PFSK-1 (cell line): Measurements from ENCODE around the gene CUL4A.

ENCODE experiments used
- POLR2AphosphoS5 ChIP-seq: IDR thresholded peaks from 2 replicates; pipeline ENCODE4 v1.6.1; 2012; ENCODE audit warnings: low read depth, mild to moderate bottlenecking, control low read depth, low read length, moderate library complexity
- TF ChIP-seq, protein P1 (sequence below), 2 experiments: IDR thresholded peaks; 2 replicates each; pipeline versions ENCODE4 v1.6.1 to v1.8.0; 2011 to 2012; ENCODE audit warnings: low read depth in 2 of 2, low read length in 2 of 2, control low read depth in 1 of 2, inconsistent platforms in 1 of 2, mild to moderate bottlenecking in 1 of 2, moderate library complexity in 1 of 2; ENCODE audit not compliant: insufficient read depth in 1 of 2

DNA sequence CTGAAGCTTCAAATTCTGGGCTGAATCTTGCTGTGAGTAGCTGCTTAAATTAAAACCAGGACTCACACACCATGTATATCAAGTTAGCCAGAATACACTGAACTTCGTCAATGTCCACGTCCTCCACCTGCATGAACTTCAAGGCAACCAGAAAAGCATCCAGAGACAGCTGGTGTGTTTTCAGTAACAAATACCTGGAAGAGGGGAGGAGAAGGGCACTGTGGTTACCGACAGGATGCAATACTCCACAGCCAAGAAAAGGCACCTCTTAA lies 30.6 kb upstream of the CUL4A start:
- TF ChIP-seq, protein P1, sequence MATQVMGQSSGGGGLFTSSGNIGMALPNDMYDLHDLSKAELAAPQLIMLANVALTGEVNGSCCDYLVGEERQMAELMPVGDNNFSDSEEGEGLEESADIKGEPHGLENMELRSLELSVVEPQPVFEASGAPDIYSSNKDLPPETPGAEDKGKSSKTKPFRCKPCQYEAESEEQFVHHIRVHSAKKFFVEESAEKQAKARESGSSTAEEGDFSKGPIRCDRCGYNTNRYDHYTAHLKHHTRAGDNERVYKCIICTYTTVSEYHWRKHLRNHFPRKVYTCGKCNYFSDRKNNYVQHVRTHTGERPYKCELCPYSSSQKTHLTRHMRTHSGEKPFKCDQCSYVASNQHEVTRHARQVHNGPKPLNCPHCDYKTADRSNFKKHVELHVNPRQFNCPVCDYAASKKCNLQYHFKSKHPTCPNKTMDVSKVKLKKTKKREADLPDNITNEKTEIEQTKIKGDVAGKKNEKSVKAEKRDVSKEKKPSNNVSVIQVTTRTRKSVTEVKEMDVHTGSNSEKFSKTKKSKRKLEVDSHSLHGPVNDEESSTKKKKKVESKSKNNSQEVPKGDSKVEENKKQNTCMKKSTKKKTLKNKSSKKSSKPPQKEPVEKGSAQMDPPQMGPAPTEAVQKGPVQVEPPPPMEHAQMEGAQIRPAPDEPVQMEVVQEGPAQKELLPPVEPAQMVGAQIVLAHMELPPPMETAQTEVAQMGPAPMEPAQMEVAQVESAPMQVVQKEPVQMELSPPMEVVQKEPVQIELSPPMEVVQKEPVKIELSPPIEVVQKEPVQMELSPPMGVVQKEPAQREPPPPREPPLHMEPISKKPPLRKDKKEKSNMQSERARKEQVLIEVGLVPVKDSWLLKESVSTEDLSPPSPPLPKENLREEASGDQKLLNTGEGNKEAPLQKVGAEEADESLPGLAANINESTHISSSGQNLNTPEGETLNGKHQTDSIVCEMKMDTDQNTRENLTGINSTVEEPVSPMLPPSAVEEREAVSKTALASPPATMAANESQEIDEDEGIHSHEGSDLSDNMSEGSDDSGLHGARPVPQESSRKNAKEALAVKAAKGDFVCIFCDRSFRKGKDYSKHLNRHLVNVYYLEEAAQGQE (IDR thresholded peaks at IDR 0.05; ENCODE audit: insufficient read depth in 1 of 2, low read depth in 2 of 2, low read length in 2 of 2) = no peak
- no peak for TF ChIP-seq POLR2AphosphoS5
